Esophagus squamous epithelium (tissue), 5 donors: Measurements from ENCODE around the gene CCM2. TPM values are rescaled to one million over a fixed set of nuclear protein-coding genes. Genes with fewer than 3 reads are reported as not detected.
A peak's percentile ranks its signal among the peaks of the same experiment; 100 is the strongest.

Experiments
- DNase-seq: peaks from one replicate; lab custom pipeline; 2025; lab: John Stamatoyannopoulos, UW
- H3K27ac ChIP-seq, 4 donors: fragments of 200-600 bp; sonication (generic); one replicate each; pipeline ENCODE4 v1.5.1; 2016 to 2019; ENCODE audit warnings: mild to moderate bottlenecking in 1 of 4
- H3K27me3 ChIP-seq, 4 donors: fragments of 200-600 bp; sonication (generic); 1 replicate in 3 of 4; 2 replicates in 1 of 4; pipeline versions ENCODE4 v1.5.1 to v1.6.0; 2017 to 2021; ENCODE audit warnings: antibody characterized with exemption in 1 of 4
- H3K36me3 ChIP-seq, 3 donors: fragments of 200-600 bp; sonication (generic); one replicate each; pipeline ENCODE4 v1.5.1; 2016 to 2019
- H3K4me1 ChIP-seq, 3 donors: fragments of 200-600 bp; sonication (generic); one replicate each; pipeline ENCODE4 v1.5.1; 2017 to 2019
- H3K4me3 ChIP-seq, 4 donors: fragments of 200-600 bp; sonication (generic); 1 replicate in 3 of 4; 2 replicates in 1 of 4; pipeline ENCODE4 v1.5.1; 2016 to 2019; ENCODE audit warnings: mild to moderate bottlenecking in 2 of 4, moderate library complexity in 1 of 4
- H3K9me3 ChIP-seq, 3 donors: fragments of 200-600 bp; sonication (generic); one replicate each; pipeline ENCODE4 v1.5.1; 2016 to 2019
- POLR2A ChIP-seq, 4 donors: fragments of 450-650 bp; IDR thresholded peaks; one replicate each; pipeline ENCODE4 v1.6.1; 2017; ENCODE audit warnings: antibody characterized with exemption in 4 of 4, mild to moderate bottlenecking in 4 of 4, moderate library complexity in 3 of 4
- WGBS, 2 donors: methylation state at CpG; one replicate each; pipeline ENCODE4 v1.1.5; 2018; 5-methylcytosine and 5-hydroxymethylcytosine counted together
- intact Hi-C: fragments of 100-400 bp; cut with DNase I; formaldehyde crosslinking; loops from one replicate; pipeline ENCODE4 v1.15.0; 2022
- total RNA-seq, 4 donors: library from RNA; depleted of rRNA; stranded (reverse); fragments of >200 nt; gene quantifications; one replicate each; pipeline ENCODE4 v1.1.0, GENCODE V29; 2016
- TF ChIP-seq, protein P1 (sequence below), 6 experiments: fragments of 450-650 bp in 4 of 6; fragments of 200-600 bp in 2 of 6; sonication (generic) in 2 of 6; IDR thresholded peaks; one replicate each; pipeline ENCODE4 v1.5.1; 2016 to 2019; ENCODE audit warnings: antibody characterized with exemption in 6 of 6, mild to moderate bottlenecking in 4 of 6, moderate library complexity in 4 of 6
- donor health status: DM: yes; HTN: yes; CAD: no.

The CCM2 gene
- total RNA-seq, 4 donors from 2014 or later, result 20.0 to 36.3 (median 24.9) TPM

DNA sequence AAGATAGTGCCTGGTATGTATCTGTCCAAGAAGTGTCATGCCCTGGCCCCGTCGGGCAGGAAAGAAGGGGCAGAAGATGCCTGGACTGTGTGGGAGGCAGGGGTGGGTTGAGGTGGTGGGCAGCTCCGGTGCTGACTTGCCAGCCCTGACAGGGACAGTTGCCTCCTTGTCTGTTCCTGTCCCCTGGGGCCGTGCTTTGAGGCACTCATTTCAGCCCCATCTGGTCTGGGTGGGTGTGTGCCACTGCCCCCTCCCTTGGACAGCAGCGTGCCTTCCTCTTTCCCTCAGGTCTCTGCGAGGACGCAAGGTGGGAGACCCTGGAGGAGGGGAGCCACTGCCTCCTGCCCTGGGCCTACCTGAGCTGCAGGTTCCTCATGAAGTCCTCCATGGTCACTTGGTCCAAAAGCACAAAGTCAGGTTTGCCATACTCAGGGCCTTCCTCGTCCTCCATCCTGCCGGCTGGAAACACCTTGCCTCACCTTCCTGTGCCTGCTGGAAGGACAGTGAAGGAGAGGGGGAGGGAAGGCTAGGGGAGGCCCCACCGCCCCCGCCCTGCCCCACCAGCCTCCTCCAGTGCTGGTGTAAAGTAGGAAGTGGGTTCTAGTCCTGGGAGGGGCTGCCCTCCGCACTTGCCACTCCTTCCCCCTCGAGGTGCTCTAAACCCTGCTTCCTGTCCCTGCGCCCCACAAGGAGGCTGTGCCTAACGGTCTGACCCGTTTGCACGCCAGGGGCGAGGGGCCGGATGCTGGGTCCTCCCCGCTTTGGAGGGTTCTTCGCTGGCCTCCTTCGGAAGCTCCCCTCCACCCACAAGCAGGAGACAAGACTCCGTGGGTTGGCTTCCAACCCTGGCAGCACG, 21.3 kb upstream of the CCM2 start, which contains the start of gene MYO1G:
Gene MYO1G (minus strand): TSS at position 505 of the 856 bp plus-strand sequence. CDS start 54 bp downstream, at position 451.
- Histone ChIP-seq H3K27ac (peak within 1 kb of the TSS; percentile 44 to 87 (median 64)), H3K27me3 (no peaks in the 10 kb centered on the region), H3K4me3 (peak within 1 kb of the TSS; percentile 10 to 57 (median 28)), H3K36me3 (peaks cover 0 to 36% (median 7%) of the 10 kb centered on the region in 3 donors), H3K9me3 (no peaks in the 10 kb centered on the region), H3K4me1 (peaks cover 18 to 56% (median 33%) of the 10 kb centered on the region in 3 donors)
- intact Hi-C loops, result no loop called here
- WGBS, 2 donors, result 51 to 53% methylated on average over 5 to 9 of the region's 24 CpGs
- TF ChIP-seq, protein P1, sequence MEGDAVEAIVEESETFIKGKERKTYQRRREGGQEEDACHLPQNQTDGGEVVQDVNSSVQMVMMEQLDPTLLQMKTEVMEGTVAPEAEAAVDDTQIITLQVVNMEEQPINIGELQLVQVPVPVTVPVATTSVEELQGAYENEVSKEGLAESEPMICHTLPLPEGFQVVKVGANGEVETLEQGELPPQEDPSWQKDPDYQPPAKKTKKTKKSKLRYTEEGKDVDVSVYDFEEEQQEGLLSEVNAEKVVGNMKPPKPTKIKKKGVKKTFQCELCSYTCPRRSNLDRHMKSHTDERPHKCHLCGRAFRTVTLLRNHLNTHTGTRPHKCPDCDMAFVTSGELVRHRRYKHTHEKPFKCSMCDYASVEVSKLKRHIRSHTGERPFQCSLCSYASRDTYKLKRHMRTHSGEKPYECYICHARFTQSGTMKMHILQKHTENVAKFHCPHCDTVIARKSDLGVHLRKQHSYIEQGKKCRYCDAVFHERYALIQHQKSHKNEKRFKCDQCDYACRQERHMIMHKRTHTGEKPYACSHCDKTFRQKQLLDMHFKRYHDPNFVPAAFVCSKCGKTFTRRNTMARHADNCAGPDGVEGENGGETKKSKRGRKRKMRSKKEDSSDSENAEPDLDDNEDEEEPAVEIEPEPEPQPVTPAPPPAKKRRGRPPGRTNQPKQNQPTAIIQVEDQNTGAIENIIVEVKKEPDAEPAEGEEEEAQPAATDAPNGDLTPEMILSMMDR (IDR thresholded peaks at IDR 0.05), result no peak
- DNase-seq, result peak; percentile 36

DNA sequence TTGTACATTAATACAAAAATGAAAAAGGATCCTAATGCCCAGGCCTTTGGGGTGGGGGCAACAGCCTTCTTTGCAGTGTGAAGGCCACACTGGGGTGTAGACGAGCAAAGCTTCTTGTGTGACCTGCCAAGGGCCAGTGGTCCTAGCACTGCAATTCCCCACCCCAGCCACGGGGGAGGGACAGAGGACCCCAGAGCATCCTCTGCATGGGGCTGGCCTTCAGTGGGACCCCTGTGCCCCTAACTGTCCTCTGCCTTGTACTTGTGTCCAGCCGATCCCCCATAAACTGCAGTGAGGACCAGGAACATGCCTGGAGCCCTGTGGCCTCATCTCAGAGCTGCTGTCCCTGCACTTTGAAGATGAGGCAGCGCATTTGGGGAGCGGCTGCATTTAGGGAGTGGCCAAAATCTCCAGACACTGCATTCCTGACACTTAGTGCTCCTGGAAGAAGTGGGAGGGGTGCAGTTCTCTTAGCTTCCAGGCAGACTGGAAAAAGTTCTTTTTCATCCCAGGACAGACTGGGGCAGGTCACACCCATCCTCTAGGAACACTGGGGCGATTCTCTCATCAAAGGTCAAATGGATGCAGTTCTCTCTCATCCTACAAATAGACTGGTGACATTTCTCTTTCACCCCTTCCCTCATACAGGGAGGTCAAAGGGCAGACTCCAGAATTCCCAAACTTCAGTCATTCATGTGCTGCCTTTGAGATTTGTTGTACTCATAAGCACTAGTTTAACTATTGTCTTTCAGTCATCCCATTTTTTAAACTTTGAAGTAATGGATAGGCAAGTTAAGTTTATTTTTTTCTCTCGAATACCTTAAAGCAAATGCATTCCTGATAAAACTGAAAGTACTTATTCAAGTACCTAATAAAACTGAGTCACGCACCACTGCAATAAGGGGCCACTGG, 20.3 kb upstream of the CCM2 start:
- Histone ChIP-seq H3K9me3 (no peaks in the 10 kb centered on the region), H3K27ac (peak overlapping the region; percentile 44 to 87 (median 63)), H3K36me3 (peaks cover 5 to 46% (median 7%) of the 10 kb centered on the region in 3 donors), H3K4me1 (peaks cover 24 to 66% (median 39%) of the 10 kb centered on the region in 3 donors), H3K27me3 (no peaks in the 10 kb centered on the region), H3K4me3 (peak overlapping the region in 1 of 4 donors; percentile 57)
- WGBS, 2 donors, result 32 to 48% methylated on average over 5 of the region's 8 CpGs
- DNase-seq, result no peak
- TF ChIP-seq, protein P1 (IDR thresholded peaks at IDR 0.05), result no peak
- TF ChIP-seq POLR2A (IDR thresholded peaks at IDR 0.05), result no peak
- intact Hi-C loops, result no loop called here

DNA sequence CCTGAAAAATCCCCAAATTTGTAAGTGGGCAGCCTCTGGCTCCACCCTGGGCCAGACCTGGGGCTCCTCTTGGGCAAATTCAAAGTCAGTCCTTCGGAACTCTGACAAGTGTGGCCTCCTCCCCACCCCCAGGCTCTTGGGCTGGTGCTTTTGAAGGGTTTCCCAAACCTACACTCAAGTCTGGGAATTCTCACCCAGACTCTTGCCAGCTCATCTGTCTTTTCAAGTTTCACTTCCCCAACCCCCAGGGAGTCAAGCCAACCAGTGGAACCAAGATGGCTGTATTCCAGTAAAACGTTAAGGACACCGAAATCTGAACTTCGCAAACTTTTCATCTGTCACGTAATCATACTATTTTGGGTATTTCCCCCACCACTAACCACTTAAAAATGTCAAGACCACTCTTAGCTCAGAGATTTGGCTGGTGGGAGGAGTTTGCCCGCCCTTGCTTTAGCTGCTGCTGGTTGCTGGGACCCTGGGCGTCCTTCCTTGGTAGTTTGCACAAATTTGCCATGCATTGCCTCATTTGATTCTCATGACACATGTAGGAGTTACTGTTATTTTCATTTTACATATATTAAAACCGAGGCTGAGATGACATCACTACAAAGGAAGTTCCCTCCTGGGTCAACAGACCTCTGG, 19.5 kb upstream of the CCM2 start:
- intact Hi-C loops, result no loop called here
- no peaks in the 10 kb centered on the region for H3K27me3 ChIP-seq
- H3K27ac ChIP-seq, result peak overlapping the region; percentile 44 to 87 (median 63)
- H3K36me3 ChIP-seq, result peaks cover 5 to 49% (median 7%) of the 10 kb centered on the region in 3 donors
- no peak overlapping the region for H3K4me3 ChIP-seq
- WGBS, 2 donors, result 17 to 49% methylated on average over 7 of the region's 8 CpGs
- peaks cover 32 to 74% (median 47%) of the 10 kb centered on the region in 3 donors for H3K4me1 ChIP-seq
- DNase-seq, result no peak
- TF ChIP-seq POLR2A (IDR thresholded peaks at IDR 0.05), result no peak
- TF ChIP-seq, protein P1 (IDR thresholded peaks at IDR 0.05), result no peak
- H3K9me3 ChIP-seq, result no peaks in the 10 kb centered on the region

DNA sequence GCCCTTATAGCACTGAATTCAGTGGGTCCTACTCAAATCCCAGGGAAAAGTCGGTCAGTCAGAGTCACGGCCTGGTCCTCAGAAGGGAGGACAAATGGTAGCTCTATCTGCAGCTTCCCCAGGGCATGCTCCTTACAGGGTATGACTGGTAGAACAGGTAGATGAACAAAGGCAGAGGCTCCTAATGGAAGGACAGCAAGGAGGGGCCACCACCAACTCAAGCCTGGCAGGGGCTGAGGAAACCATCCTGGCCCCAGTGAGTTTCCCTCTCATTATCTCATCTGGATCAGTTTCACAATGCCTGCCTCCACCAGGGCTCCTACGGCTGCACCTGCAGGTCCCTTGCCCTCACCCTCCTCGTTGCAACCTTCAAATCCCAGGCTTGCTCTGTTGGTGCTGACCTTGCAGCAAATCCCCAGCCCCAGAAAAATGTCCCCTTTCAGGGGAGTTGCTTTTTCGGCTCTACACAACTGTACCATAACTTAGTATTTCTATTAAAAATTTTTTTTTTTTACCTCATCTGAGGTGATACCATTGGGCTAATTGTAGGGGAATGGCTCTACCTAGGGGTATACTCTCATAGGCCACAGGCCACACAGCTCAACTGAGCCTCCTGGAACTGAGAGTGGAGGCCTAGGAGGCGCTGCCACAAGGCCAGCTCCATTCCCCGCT, 18.8 kb upstream of the CCM2 start:
- TF ChIP-seq, protein P1 (IDR thresholded peaks at IDR 0.05), result no peak
- no peak for TF ChIP-seq POLR2A (IDR thresholded peaks at IDR 0.05)
- DNase-seq, result no peak
- H3K27me3 ChIP-seq, result no peaks in the 10 kb centered on the region
- no peak overlapping the region for H3K4me3 ChIP-seq
- no peaks in the 10 kb centered on the region for H3K9me3 ChIP-seq
- intact Hi-C loops, result no loop called here
- peak overlapping the region; percentile 44 to 87 (median 63) for H3K27ac ChIP-seq
- peaks cover 34 to 81% (median 48%) of the 10 kb centered on the region in 3 donors for H3K4me1 ChIP-seq
- peaks cover 5 to 49% (median 7%) of the 10 kb centered on the region in 3 donors for H3K36me3 ChIP-seq
- 56 to 71% methylated on average over 7 of the region's 7 CpGs for WGBS, 2 donors
